Right ventricle myocardium inferior (tissue), 1 donor: ENCODE data around the gene KHDC3L. TPM values are rescaled to one million over a fixed set of nuclear protein-coding genes. Genes with fewer than 3 reads are reported as not detected.

Experiments used
- ATAC-seq: fragments of 200-7000 bp; cut with Tn5 transposase; one replicate; pipeline ENCODE4 v1.9.1; 2020; ENCODE audit warnings: mild to moderate bottlenecking, moderate library complexity
- DNase-seq: peaks from one replicate; pipeline ENCODE4 v3.0.0; 2021; ENCODE audit errors: missing footprints
- intact Hi-C: fragments of 100-400 bp; cut with DNase I; formaldehyde crosslinking; loops from one replicate; pipeline ENCODE4 v1.11.0; 2022
- total RNA-seq: library from RNA; stranded (reverse); fragmentation: NEBNext Ultra II Directional; extraction: Animal tissue kit (Norgen Biotek cat#: 25700); gene quantifications from one replicate; pipeline ENCODE4 v1.2.1, GENCODE V29; 2021
- donor health status: DM: no; HTN: yes; CAD: no; lungs with severe emphysema.

KHDC3L gene
- total RNA-seq, 1 donor from 2014 or later, result not detected

DNA sequence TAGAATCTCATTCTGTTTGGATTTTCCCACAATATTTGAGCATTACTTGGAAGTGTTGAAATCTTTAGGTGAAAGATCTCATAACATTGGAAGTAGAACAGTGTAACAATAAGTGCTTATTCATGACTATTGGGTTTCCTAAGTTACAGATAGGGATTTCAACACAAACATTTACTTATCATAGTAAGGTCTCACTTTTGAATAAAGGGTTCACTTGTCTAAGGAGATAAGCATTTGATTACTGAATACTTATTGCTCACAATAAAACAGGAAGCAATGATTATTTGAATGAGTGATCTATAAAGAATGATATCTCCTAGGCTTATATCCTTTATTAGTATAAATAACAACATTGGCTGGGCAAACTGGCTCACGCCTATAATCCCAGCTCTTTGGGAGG, 46.9 kb downstream of the KHDC3L start:
- ATAC-seq, result no peak
- intact Hi-C loops, result no loop called here
- DNase-seq, result no peak

- intact Hi-C loops, result no loop called here
- DNase-seq (no peak), ATAC-seq (no peak)
Measured at GRCh38 chr6:73413102-73413501, 50.6 kb downstream of the KHDC3L start.

Other genes starting within 250 kb of the KHDC3L start
- gene KHDC1L, start 137.2 kb upstream of the KHDC3L start, total RNA-seq, result not detected
- 1.2 TPM for gene KHDC1, start 99.5 kb upstream of the KHDC3L start, total RNA-seq
- gene DPPA5, start 8.4 kb upstream of the KHDC3L start, total RNA-seq, result not detected
- not detected for gene OOEP, start 7.2 kb downstream of the KHDC3L start, total RNA-seq
- gene DDX43, start 32.2 kb downstream of the KHDC3L start, total RNA-seq, result 0.68 TPM
- 0.92 TPM for gene CGAS, start 89.6 kb downstream of the KHDC3L start, total RNA-seq
- gene MTO1, start 99.1 kb downstream of the KHDC3L start, total RNA-seq, result 26.6 TPM
- gene EEF1A1, start 158.4 kb downstream of the KHDC3L start, total RNA-seq, result 1,647 TPM